HG03139 (cell line): ENCODE measurements around the gene TSHZ2.

Source experiments
- ATAC-seq: cut with Tn5 transposase; IDR thresholded peaks from one replicate; pipeline ENCODE4 v1.9.1; 2021; ENCODE audit not compliant: unreplicated experiment

TSHZ2 gene

DNA sequence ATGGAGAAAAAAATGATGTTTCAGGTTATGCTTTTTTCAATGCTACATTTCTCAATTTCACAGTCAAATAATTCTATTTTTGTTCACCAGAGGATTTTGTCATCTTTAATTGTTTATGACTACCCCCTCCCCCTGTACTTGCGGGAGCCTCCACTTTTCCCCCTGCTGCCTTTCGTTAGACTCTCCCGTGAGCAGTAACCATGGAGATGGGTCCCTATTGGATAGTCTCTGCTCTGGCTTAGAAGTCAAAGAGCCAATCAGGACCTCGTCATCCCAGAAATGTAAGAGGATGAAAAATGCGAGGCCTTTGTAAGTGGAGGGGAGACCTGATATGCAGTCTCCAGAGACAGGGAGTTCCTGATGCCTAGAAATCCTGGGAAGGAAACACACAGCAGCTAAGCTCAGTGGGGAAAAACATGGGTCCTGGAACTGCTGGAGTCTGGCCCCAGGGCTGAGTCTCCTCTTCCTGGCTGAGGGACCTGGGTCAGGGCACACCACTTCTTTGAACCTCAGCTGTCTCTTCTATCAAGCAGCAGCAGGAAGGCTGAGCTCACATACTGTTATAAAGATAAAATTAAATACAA lies 298.7 kb downstream of the TSHZ2 start:
- no peak for ATAC-seq

DNA sequence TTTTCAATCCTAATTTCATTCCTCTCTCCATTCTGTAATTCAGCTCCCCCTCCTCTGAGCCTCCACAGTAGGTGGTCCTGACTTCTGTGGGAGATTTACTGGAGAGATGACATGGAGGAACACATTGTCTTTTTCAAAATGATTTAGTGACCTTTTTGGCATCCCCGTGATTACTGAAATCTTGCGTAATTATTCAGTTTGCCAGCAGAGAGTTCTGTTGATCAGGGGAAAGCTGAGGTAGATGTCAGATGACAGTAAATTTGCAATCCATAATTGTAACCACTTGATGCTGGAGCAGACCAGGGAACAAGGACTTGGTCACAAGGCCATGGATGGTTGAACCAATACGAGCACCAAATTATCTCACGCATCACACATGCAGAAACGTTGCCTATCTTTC lies 302.2 kb downstream of the TSHZ2 start:
- no peak for ATAC-seq

GRCh38 chr20:53274807-53275206 lies 302.6 kb downstream of the TSHZ2 start:
- ATAC-seq = no peak

DNA sequence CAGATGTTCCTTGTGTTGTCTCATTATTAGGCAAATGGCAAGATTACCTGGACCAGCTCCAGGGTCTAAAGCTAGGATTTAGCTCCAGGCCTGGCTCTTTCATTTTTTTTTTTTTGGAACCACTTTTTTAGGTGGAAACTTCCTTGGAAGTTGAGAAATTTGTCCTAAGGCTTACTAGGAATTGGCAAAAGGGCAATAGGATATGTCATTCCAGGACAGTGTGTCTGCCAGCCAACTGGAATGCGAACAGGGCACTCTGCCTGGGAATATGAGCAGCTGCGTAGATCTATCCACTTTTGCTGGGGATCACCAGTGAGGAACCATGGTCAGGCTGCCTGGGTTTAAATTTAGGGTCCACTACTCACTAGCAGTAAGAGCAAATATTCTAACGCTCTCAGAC lies 304.0 kb downstream of the TSHZ2 start:
- no peak for ATAC-seq

GRCh38 chr20:53278555-53278954 lies 306.4 kb downstream of the TSHZ2 start:
- ATAC-seq = no peak

DNA sequence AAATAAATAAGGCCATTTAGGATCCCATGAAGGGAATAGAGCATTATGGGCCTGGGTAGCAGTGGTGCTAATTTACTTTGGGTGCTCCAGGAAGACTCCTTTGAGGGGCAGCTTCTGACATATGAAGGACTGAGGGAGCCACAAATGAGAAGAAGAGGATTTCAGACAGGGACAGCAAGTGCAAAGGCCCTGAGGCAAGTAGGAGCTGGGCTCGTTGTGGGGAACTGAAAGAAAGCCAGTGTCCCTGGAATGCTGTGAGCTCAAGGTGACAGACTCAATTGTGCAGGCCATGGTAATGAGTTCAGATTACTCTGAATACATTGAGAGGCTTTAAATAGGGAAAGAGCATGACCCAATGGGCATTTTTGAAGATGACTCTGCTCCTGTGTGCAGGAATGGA lies 307.6 kb downstream of the TSHZ2 start:
- ATAC-seq = no peak

DNA sequence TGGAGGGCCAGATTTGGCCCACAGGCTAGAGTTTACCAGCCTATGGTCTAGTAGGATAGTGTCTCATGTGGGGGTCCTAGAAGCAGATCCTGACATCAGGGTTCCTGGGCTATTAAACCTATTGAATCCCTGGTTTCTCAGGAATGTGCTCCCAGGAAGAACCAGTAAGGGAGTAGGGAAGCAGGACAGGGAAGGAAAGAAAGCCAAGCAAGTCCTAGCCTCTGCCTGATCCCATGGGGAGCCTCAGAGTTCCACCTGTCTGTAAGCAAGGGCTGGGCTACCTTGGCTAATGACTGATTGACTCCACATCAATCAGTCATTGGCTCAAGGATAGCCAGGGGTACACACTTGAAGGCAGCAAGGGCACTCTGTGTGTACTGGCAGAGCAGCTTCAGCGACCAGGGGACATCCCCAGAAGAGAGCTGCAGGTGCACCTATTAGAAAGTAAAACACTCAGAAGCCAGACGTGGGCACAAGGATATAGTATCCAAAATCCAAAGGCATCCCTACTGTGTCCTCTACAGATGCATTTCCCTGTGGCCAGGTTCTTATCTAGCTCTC lies 309.5 kb downstream of the TSHZ2 start:
- no peak for ATAC-seq

DNA sequence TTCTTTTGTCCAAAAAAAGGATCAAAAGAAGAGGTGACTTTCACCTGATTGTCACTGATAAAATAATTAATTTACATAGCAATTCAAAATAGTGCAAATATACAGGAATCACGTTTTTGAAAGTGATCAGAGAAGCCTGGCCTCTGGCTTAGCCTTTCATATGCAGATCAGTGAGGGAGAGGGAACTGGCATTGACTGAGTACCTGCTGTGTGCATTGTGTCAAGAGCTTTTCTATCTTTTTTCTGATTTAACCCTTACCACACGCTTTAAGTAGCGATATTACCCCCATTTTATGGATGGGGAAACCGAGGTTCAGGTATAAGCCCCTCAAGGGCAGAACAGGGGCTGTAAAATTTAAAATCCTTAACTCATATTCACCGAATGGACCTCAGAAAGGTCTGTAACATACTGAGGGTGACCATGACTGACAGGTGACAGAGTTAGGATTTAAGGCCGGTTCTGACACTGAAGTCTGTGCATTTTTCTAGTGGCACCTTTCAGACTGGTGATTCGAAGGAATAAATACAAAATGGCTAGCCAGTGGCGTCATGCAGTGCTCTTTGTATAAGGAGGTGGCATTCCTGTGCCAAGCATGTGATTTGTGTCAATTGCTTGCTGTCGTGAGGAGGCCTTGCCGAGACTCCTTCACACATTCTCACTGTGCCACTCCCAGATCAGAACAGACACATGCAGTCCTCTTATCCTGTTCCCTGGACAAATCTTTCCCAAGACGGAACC lies 310.2 kb downstream of the TSHZ2 start:
- no peak for ATAC-seq

GRCh38 chr20:53283011-53283410 lies 310.9 kb downstream of the TSHZ2 start:
- ATAC-seq = no peak

DNA sequence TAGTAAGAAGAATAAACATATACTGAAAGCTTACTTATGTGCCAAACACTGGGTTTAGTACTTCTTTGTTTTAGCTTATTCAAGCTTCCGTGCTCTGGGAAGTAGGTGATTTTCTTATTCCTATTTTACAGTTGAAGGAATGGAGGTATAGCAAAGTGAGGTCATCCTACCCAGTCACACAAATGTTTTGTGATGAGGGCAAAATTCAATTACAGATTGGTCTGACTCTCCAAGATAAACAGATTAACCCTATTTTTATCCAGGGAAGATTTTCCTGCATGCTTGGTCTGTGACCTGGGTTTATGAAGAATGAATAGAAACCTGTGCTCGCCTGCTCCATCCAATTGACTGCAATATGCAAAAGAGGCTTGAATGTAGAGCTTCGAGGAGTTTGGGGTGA lies 311.4 kb downstream of the TSHZ2 start:
- no peak for ATAC-seq

GRCh38 chr20:53284256-53284655 lies 312.1 kb downstream of the TSHZ2 start:
- no peak for ATAC-seq

- ATAC-seq = no peak
Measured at GRCh38 chr20:53284696-53285095, 312.5 kb downstream of the TSHZ2 start.

DNA sequence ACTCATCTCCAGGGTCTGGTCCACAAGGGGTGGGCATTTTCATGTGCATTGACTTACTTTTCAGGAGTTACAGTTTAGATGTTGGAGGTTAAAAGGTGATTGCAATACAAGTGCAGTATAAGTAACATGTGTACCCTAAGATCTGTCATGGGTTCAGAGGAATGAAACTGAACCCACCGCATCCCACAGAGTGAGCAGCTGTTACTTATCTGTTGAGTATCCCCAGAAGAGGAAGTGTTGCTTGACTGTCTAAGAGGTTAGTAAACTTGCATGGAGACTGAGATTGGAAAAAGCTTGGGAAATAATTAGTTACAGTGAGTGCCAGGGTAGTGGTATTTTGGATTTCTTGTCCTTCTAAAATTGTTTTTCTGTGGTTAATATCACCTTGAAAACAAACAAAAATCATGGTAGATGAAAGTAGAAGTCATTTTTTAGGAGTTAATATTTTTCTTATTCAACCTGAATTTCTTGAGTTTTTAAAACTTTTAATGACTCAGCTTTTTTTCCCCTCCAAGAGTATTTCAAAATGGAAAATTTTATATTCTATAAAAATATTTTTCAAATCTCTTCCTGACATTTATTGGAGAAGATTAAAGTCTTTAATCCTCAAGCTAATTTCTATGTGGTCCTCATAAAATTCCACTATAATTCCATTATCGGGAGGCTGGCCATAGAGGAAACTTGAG lies 315.3 kb downstream of the TSHZ2 start:
- ATAC-seq = no peak

GRCh38 chr20:53291548-53291947 lies 319.4 kb downstream of the TSHZ2 start:
- ATAC-seq = no peak

DNA sequence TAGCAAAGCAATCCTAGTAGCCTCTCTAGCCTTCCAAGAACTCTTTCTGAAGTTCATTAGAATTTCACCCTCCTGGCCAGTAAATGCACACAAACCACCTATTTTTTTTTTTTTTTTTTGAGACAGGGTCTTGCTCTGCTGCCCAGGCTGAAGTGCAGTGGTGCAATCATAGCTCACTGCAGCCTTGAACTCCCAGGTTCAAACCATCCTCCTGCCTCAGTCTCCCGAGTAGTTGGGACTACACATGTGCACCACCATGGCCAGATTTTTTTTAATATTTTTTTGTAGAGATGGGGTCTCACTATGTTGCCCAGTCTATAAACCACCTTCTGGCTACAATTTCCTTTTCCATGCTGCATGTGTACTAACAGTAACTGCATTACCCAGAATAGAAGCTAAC lies 320.2 kb downstream of the TSHZ2 start:
- no peak for ATAC-seq

DNA sequence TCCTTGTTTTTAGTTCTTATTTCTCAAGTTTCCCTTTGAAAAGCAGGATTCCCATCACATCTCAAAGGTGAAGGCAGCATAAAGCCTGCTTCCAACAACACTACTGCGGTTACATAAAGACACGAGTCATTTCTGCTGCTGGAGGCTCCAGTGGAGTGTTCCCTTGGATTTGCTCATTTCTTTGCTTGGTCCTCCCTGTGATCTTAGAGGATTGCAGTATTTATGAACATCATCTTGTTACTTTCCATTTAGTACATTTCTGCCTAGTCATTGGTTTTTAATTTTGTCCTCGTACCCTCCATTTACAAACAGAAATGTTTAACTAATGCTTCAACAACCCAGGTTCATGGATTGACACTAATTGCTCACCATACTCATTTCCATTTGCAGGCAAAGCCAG lies 322.6 kb downstream of the TSHZ2 start:
- no peak for ATAC-seq

GRCh38 chr20:53296025-53296424 lies 323.9 kb downstream of the TSHZ2 start:
- no peak for ATAC-seq

- ATAC-seq = no peak
Measured at GRCh38 chr20:53296451-53297153, 324.4 kb downstream of the TSHZ2 start.

DNA sequence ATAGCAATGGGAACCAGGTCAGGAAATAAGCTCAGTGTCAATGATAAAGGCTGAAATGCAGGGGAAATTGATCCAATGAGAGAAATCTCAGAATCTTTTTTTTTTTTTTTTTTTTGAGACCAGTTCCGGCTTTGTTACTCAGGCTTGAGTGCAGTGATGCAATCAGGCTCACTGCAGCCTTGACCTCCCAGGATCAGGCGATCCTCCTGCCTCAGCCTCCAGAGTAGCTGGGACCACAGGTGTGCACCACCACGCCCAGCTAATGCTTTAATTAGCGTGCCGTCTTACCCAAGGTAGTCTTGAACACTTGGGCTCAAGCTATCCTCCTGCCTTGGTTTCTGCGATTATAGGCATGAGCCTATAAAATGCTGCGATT lies 325.0 kb downstream of the TSHZ2 start:
- ATAC-seq = no peak

DNA sequence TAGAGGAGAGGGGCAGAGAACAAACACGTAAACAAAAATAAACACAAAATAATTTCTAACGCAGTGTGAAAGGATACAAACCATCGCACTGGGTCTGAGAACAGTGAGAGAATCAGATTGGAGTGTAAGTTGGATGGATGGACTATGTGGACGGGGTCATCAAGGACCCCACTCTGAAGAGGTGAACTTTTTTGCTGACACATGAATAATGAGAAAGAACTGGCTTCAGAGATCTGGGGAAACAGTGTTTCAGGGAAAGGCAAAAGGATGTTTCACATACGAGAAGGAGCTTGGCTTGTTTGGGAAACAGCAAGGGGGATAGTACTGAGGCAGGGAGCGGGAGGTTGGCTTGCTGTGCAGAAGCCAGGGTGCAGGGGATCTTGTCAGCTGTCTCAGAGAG lies 326.1 kb downstream of the TSHZ2 start:
- no peak for ATAC-seq

DNA sequence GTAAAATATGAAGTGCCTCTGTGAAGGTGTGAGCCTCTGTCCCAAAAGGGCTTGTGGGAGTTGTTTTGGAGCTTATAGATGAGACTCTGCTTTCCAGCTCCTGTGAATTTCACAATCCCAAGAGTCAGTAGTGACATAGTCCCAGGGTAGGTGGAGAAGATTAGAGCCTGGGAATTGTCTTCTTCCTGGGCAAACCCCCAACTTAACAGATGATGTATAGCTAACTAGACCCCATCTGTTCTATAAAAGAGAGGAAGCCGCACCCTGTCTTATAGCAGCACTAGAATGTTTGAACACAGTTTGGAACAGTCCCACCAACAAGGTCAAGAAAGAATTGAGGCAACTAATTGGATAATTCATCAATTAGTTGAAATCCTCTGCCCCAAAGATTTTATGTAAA lies 326.8 kb downstream of the TSHZ2 start:
- ATAC-seq = no peak

GRCh38 chr20:53299831-53300230 lies 327.7 kb downstream of the TSHZ2 start:
- no peak for ATAC-seq
